SK-N-SH treated with all-trans-retinoic acid at 6 μM for 48 hours (cell line): ENCODE data around the gene RBMS3.

ENCODE experiments used
- BACH2 ChIP-seq: fragments of 250-450 bp; sonication (Bioruptor Pico); IDR thresholded peaks from 2 replicates; pipeline ENCODE4 v1.9.0; 2021; ENCODE audit warnings: mild to moderate bottlenecking, borderline replicate concordance
- POU6F1 ChIP-seq: fragments of 250-450 bp; sonication (Bioruptor Pico); IDR thresholded peaks from 2 replicates; pipeline ENCODE4 v1.8.0; 2021; ENCODE audit warnings: low read depth, mild to moderate bottlenecking, moderate library complexity, borderline replicate concordance
- ZFP3 ChIP-seq: fragments of 250-450 bp; sonication (Bioruptor Pico); IDR thresholded peaks from 2 replicates; pipeline ENCODE4 v1.5.0; 2020; ENCODE audit warnings: mild to moderate bottlenecking, moderate library complexity

- no peak for TF ChIP-seq ZFP3 (CRISPR knock-in tag)
- no peak for TF ChIP-seq POU6F1 (CRISPR knock-in tag)
- no peak for TF ChIP-seq BACH2 (CRISPR knock-in tag)
Observed at GRCh38 chr3:29408676-29409075, 127.8 kb downstream of the RBMS3 start.
